HEK293T (cell line): ENCODE results near the gene MFAP3L.

Experiments used
- CTCF ChIA-PET: fragments of 350-600 bp; formaldehyde crosslinking; extraction: SDS; loops from one replicate; lab custom pipeline; 2021; ENCODE audit warnings: antibody characterized with exemption, inconsistent platforms; lab: Yijun Ruan, JAX
- POLR2A ChIA-PET: fragments of 350-600 bp; formaldehyde crosslinking; extraction: SDS; loops from one replicate; lab custom pipeline; 2020; ENCODE audit warnings: antibody characterized with exemption, inconsistent platforms; lab: Yijun Ruan, JAX
- DNase-seq: peaks from one replicate; pipeline ENCODE4 v3.0.0; 2012; ENCODE audit warnings: mixed read lengths; ENCODE audit errors: extremely low spot score
- ARNT ChIP-seq: fragments of 450-650 bp; IDR thresholded peaks from 2 replicates; pipeline ENCODE4 v1.6.1; 2017; ENCODE audit warnings: mild to moderate bottlenecking
- BHLHE40 ChIP-seq: fragments of 450-650 bp; IDR thresholded peaks from 2 replicates; pipeline ENCODE4 v1.6.1; 2016; ENCODE audit warnings: mild to moderate bottlenecking, moderate library complexity, borderline replicate concordance
- CTBP1 ChIP-seq: fragments of 450-650 bp; IDR thresholded peaks from 2 replicates; pipeline ENCODE4 v1.6.1; 2016; ENCODE audit warnings: borderline replicate concordance
- ELF4 ChIP-seq: fragments of 450-650 bp; IDR thresholded peaks from 2 replicates; pipeline ENCODE4 v1.6.1; 2017; ENCODE audit warnings: antibody characterized with exemption
- FOXA1 ChIP-seq: fragments of 450-650 bp; IDR thresholded peaks from 2 replicates; pipeline ENCODE4 v1.6.1; 2016; ENCODE audit warnings: mild to moderate bottlenecking
- FOXK2 ChIP-seq: fragments of 450-650 bp; IDR thresholded peaks from 2 replicates; pipeline ENCODE4 v1.6.1; 2016; ENCODE audit warnings: mild to moderate bottlenecking
- FOXM1 ChIP-seq: fragments of 450-650 bp; IDR thresholded peaks from 2 replicates; pipeline ENCODE4 v1.6.1; 2017; ENCODE audit warnings: mild to moderate bottlenecking, borderline replicate concordance
- HDGF ChIP-seq: fragments of 450-650 bp; IDR thresholded peaks from 2 replicates; pipeline ENCODE4 v1.6.1; 2017; ENCODE audit warnings: antibody characterized with exemption, borderline replicate concordance
- L3MBTL2 ChIP-seq: fragments of 450-650 bp; conservative IDR thresholded peaks from 2 replicates; pipeline ENCODE4 v1.6.1; 2016; ENCODE audit warnings: mild to moderate bottlenecking
- LEF1 ChIP-seq: fragments of 450-650 bp; IDR thresholded peaks from 2 replicates; pipeline ENCODE4 v1.6.1; 2017; ENCODE audit warnings: mild to moderate bottlenecking, borderline replicate concordance
- NFRKB ChIP-seq: fragments of 450-650 bp; IDR thresholded peaks from 2 replicates; pipeline ENCODE4 v1.6.1; 2016; ENCODE audit warnings: mild to moderate bottlenecking, moderate library complexity
- PKNOX1 ChIP-seq: fragments of 450-650 bp; IDR thresholded peaks from 2 replicates; pipeline ENCODE4 v1.6.1; 2016
- SP1 ChIP-seq: fragments of 450-650 bp; IDR thresholded peaks from 2 replicates; pipeline ENCODE4 v1.6.1; 2017
- SUZ12 ChIP-seq: fragments of 450-650 bp; IDR thresholded peaks from 2 replicates; pipeline ENCODE4 v1.6.1; 2016; ENCODE audit warnings: mild to moderate bottlenecking
- TARDBP ChIP-seq: fragments of 450-650 bp; IDR thresholded peaks from 2 replicates; pipeline ENCODE4 v1.6.1; 2016
- ZNF384 ChIP-seq: fragments of 450-650 bp; IDR thresholded peaks from 2 replicates; pipeline ENCODE4 v1.6.1; 2016

The MFAP3L gene

GRCh38 chr4:169984745-169985144, 41.5 kb downstream of the MFAP3L start:
- ChIA-PET CTCF (no interaction called here), POLR2A (no interaction called here)
- TF ChIP-seq BHLHE40 (no peak), L3MBTL2 (no peak), ELF4 (no peak), ZNF384 (no peak)
- no peak for DNase-seq

- TF ChIP-seq PKNOX1 = no peak
- TF ChIP-seq ARNT = no peak
- TF ChIP-seq LEF1 = no peak
- no peak for TF ChIP-seq FOXK2
- TF ChIP-seq ZNF384 = no peak
- no peak for TF ChIP-seq TARDBP
- no peak for TF ChIP-seq HDGF
- TF ChIP-seq ELF4 = no peak
- TF ChIP-seq L3MBTL2 = no peak
- TF ChIP-seq BHLHE40 = no peak
- TF ChIP-seq NFRKB = no peak
- no peak for TF ChIP-seq FOXA1
- no peak for TF ChIP-seq SUZ12
- no peak for TF ChIP-seq FOXM1
- no peak for TF ChIP-seq SP1
- TF ChIP-seq CTBP1 = no peak
- CTCF ChIA-PET = no interaction called here
- POLR2A ChIA-PET = no interaction called here
- no peak for DNase-seq
These were observed 42.0 kb downstream of the MFAP3L start for GRCh38 chr4:169984173-169984572.

- ChIA-PET POLR2A (no interaction called here), CTCF (no interaction called here)
- DNase-seq = no peak
- TF ChIP-seq NFRKB (no peak), CTBP1 (no peak), FOXM1 (no peak), LEF1 (no peak), ARNT (no peak), FOXA1 (no peak), ZNF384 (no peak), BHLHE40 (no peak), ELF4 (no peak), FOXK2 (no peak), L3MBTL2 (no peak), PKNOX1 (no peak), TARDBP (no peak)
These were observed 49.2 kb downstream of the MFAP3L start for GRCh38 chr4:169976951-169977350.

GRCh38 chr4:169975838-169976796, 50.1 kb downstream of the MFAP3L start:
- DNase-seq = no peak
- ChIA-PET CTCF (no interaction called here), POLR2A (no interaction called here)
- no peak for TF ChIP-seq TARDBP
- no peak for TF ChIP-seq CTBP1
- no peak for TF ChIP-seq L3MBTL2

GRCh38 chr4:169975131-169975837, 50.9 kb downstream of the MFAP3L start:
- TF ChIP-seq ZNF384 (no peak), ELF4 (no peak), FOXK2 (no peak), FOXA1 (no peak), ARNT (no peak), TARDBP (no peak), BHLHE40 (no peak), SUZ12 (no peak), CTBP1 (no peak), LEF1 (no peak), HDGF (no peak), FOXM1 (no peak), SP1 (no peak), PKNOX1 (no peak)
- DNase-seq = no peak
- CTCF ChIA-PET = no interaction called here
- POLR2A ChIA-PET = no interaction called here
